ENCODE results near the gene MTUS2. TPM values are rescaled to one million over a fixed set of nuclear protein-coding genes. Genes with fewer than 3 reads are reported as not detected.

MTUS2 gene
- total and polyA plus RNA-seq, 10 of the 15 experiments (the other 5 are each of a cell fraction or from before 2014, with no cell fraction given), result under 0.01 to 0.05 (median 0.02) TPM; not detected in 6

GRCh38 chr13:29038700-29039099, 218.6 kb downstream of the MTUS2 start:
- Histone ChIP-seq H3K27me3 (replicated peaks in 1 of 2; ENCODE audit: control insufficient read depth in 2 of 2, insufficient read depth in 2 of 2, low read length in 1 of 2) (no peaks in the 10 kb centered on the region), H3K4me3 (no peak overlapping the region), H3K4me1 (ENCODE audit: control insufficient read depth, insufficient read depth, low read length) (no peaks in the 10 kb centered on the region), H3K27ac (ENCODE audit: control insufficient read depth, insufficient read depth) (no peak overlapping the region), H3K9ac (ENCODE audit: control insufficient read depth, insufficient read depth, low read length) (no peak overlapping the region), H3K79me2 (ENCODE audit: control insufficient read depth, insufficient read depth, low read length) (no peaks in the 10 kb centered on the region), H3K9me3 (replicated peaks; ENCODE audit: control insufficient read depth, insufficient read depth, low read length) (no peaks in the 10 kb centered on the region), H3K36me3 (ENCODE audit: control insufficient read depth in 2 of 2, insufficient read depth in 2 of 2, low read length in 1 of 2) (no peaks in the 10 kb centered on the region), H3K4me2 (ENCODE audit: control insufficient read depth, insufficient read depth) (no peak overlapping the region), H4K20me1 (ENCODE audit: control insufficient read depth, insufficient read depth) (no peaks in the 10 kb centered on the region), H2AFZ (ENCODE audit: control insufficient read depth, low read depth, low read length) (no peak overlapping the region)
- DNase-seq (ENCODE audit: low read depth, low spot score), result no peak
- SMC1A ChIA-PET (ENCODE audit: uncharacterized antibody, unreplicated experiment), result no interaction called here
- FAIRE-seq, result no peak
- no TSS peak for BruUV-seq (replicated peaks)
- no peak for ATAC-seq
- in situ Hi-C loops (cut with MboI) (no loop called here), intact Hi-C loops (cut with micrococcal nuclease; ENCODE audit: unreplicated experiment) (no loop called here)
- RAD21 ChIA-PET (ENCODE audit: unreplicated experiment), result no interaction called here
- 45% methylated on average over 10 of the region's 11 CpGs for WGBS (ENCODE audit: insufficient coverage, insufficient replicate concordance, low lambda C conversion rate, missing lambda C conversion rate)
- no peak for TF ChIP-seq TARDBP (IDR thresholded peaks at IDR 0.05; ENCODE audit: borderline replicate concordance)
- no peak for TF ChIP-seq CUX1 (IDR thresholded peaks at IDR 0.05; ENCODE audit: insufficient replicate concordance, low read depth, low read length)
- TF ChIP-seq RELA (IDR thresholded peaks at IDR 0.05; ENCODE audit: borderline replicate concordance, partially characterized antibody), result no peak
- TF ChIP-seq TBL1XR1 (IDR thresholded peaks at IDR 0.05; ENCODE audit: low read depth, low read length), result no peak
- TF ChIP-seq NFXL1 (IDR thresholded peaks at IDR 0.05; ENCODE audit: borderline replicate concordance), result no peak
- TF ChIP-seq, protein P1, sequence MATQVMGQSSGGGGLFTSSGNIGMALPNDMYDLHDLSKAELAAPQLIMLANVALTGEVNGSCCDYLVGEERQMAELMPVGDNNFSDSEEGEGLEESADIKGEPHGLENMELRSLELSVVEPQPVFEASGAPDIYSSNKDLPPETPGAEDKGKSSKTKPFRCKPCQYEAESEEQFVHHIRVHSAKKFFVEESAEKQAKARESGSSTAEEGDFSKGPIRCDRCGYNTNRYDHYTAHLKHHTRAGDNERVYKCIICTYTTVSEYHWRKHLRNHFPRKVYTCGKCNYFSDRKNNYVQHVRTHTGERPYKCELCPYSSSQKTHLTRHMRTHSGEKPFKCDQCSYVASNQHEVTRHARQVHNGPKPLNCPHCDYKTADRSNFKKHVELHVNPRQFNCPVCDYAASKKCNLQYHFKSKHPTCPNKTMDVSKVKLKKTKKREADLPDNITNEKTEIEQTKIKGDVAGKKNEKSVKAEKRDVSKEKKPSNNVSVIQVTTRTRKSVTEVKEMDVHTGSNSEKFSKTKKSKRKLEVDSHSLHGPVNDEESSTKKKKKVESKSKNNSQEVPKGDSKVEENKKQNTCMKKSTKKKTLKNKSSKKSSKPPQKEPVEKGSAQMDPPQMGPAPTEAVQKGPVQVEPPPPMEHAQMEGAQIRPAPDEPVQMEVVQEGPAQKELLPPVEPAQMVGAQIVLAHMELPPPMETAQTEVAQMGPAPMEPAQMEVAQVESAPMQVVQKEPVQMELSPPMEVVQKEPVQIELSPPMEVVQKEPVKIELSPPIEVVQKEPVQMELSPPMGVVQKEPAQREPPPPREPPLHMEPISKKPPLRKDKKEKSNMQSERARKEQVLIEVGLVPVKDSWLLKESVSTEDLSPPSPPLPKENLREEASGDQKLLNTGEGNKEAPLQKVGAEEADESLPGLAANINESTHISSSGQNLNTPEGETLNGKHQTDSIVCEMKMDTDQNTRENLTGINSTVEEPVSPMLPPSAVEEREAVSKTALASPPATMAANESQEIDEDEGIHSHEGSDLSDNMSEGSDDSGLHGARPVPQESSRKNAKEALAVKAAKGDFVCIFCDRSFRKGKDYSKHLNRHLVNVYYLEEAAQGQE (IDR thresholded peaks at IDR 0.05; ENCODE audit: low read depth, low read length), result no peak
- TF ChIP-seq KAT2A (conservative IDR thresholded peaks at IDR 0.05; ENCODE audit: control insufficient read depth, low read depth, low read length), result no peak
- TF ChIP-seq SMAD5 (IDR thresholded peaks at IDR 0.05; ENCODE audit: low read depth), result no peak
- no peak for TF ChIP-seq RUNX3 (IDR thresholded peaks at IDR 0.05; ENCODE audit: low read length)
- CTCF ChIA-PET, result no interaction called here
- POLR2A ChIA-PET, result no interaction called here
